CD14-positive monocyte (primary cell): ENCODE data around the gene DNAJC27. TPM values are rescaled to one million over a fixed set of nuclear protein-coding genes. Genes with fewer than 3 reads are reported as not detected.
"Not testable (repeated sequence)": the region's sequence is repeated elsewhere in the genome, so short reads cannot be mapped to it uniquely, and the experiment has no call there.

Experiments
- DNase-seq, 3 donors: peaks; one replicate each; pipeline ENCODE4 v3.0.0-alpha.2; 2011 to 2022
- H2AFZ ChIP-seq: 2 replicates; pipeline ENCODE4 v1.6.0; 2012; ENCODE audit warnings: mild to moderate bottlenecking, low read depth, low read length, inconsistent platforms; ENCODE audit not compliant: insufficient read depth, poor library complexity, severe bottlenecking
- H3K27ac ChIP-seq, 2 donors: 1 replicate in 1 of 2; 2 replicates in 1 of 2; pipeline ENCODE4 v1.5.1; 2012 to 2013; ENCODE audit warnings: low read length in 2 of 2, control low read depth in 1 of 2, inconsistent platforms in 1 of 2, low read depth in 1 of 2, mild to moderate bottlenecking in 1 of 2
- H3K27me3 ChIP-seq, 2 donors: one replicate each; pipeline versions ENCODE4 v1.6.0 to v1.6.1; 2011 to 2013; ENCODE audit warnings: low read length in 2 of 2; ENCODE audit not compliant: control insufficient read depth in 2 of 2, insufficient read depth in 2 of 2
- H3K36me3 ChIP-seq, 2 donors: replicated peaks in 1 of 2; 1 replicate in 1 of 2; 2 replicates in 1 of 2; pipeline versions ENCODE4 v1.5.1 to v1.6.1; 2012 to 2013; ENCODE audit warnings: low read length in 2 of 2, control low read depth in 1 of 2, inconsistent platforms in 1 of 2, mild to moderate bottlenecking in 1 of 2; ENCODE audit not compliant: insufficient read depth in 2 of 2, control insufficient read depth in 1 of 2
- H3K4me1 ChIP-seq, 2 donors: 1 replicate in 1 of 2; 2 replicates in 1 of 2; pipeline versions ENCODE4 v1.5.1 to v1.6.1; 2012 to 2013; ENCODE audit warnings: low read length in 2 of 2, control low read depth in 1 of 2, inconsistent platforms in 1 of 2, mild to moderate bottlenecking in 1 of 2, moderate library complexity in 1 of 2; ENCODE audit not compliant: insufficient read depth in 2 of 2, control insufficient read depth in 1 of 2
- H3K4me2 ChIP-seq: replicated peaks from 2 replicates; pipeline ENCODE3; 2012; ENCODE audit warnings: low read length, moderate library complexity, mild to moderate bottlenecking; ENCODE audit not compliant: poor library complexity, severe bottlenecking; ENCODE audit errors: extremely low read depth
- H3K4me3 ChIP-seq, 3 experiments: fragments of 200-600 bp in 1 of 3; sonication (generic) in 1 of 3; replicated peaks in 1 of 3; 1 replicate in 2 of 3; 2 replicates in 1 of 3; pipeline ENCODE4 v1.5.1; 2011 to 2013; ENCODE audit warnings: low read length in 3 of 3, mild to moderate bottlenecking in 3 of 3, control low read depth in 2 of 3, low read depth in 2 of 3, inconsistent platforms in 1 of 3, moderate library complexity in 1 of 3
- H3K79me2 ChIP-seq: 2 replicates; pipeline ENCODE4 v1.6.0; 2012; ENCODE audit warnings: mild to moderate bottlenecking, control low read depth, inconsistent platforms, low read length, moderate library complexity; ENCODE audit not compliant: insufficient read depth
- H3K9ac ChIP-seq: 2 replicates; pipeline ENCODE4 v1.6.0; 2017; ENCODE audit warnings: low read length, mild to moderate bottlenecking; ENCODE audit not compliant: insufficient read depth, poor library complexity, severe bottlenecking
- H3K9me3 ChIP-seq, 2 donors: replicated peaks in 1 of 2; 1 replicate in 1 of 2; 2 replicates in 1 of 2; pipeline versions ENCODE4 v1.5.1 to v1.6.1; 2012 to 2013; ENCODE audit warnings: low read length in 2 of 2, control low read depth in 1 of 2; ENCODE audit not compliant: control insufficient read depth in 1 of 2, insufficient read depth in 1 of 2
- H4K20me1 ChIP-seq: 2 replicates; pipeline ENCODE4 v1.6.0; 2012; ENCODE audit warnings: mild to moderate bottlenecking, low read length, control low read depth, moderate library complexity; ENCODE audit not compliant: insufficient read depth
- H3K27ac Mint-ChIP-seq, 7 donors: one replicate each; pipeline ENCODE4 v1.8.0; 2020; ENCODE audit warnings: mild to moderate bottlenecking in 7 of 7, mixed read lengths in 7 of 7, moderate library complexity in 6 of 7, inconsistent platforms in 2 of 7
- H3K27me3 Mint-ChIP-seq, 3 donors: one replicate each; pipeline ENCODE4 v1.8.0; 2021 to 2022; ENCODE audit warnings: low read depth in 3 of 3, mild to moderate bottlenecking in 3 of 3, mixed read lengths in 3 of 3, moderate library complexity in 3 of 3, inconsistent platforms in 1 of 3
- H3K36me3 Mint-ChIP-seq, 2 donors: one replicate each; pipeline ENCODE4 v1.8.0; 2020; ENCODE audit warnings: mixed read lengths in 2 of 2, inconsistent platforms in 1 of 2, mild to moderate bottlenecking in 1 of 2
- H3K4me1 Mint-ChIP-seq: one replicate; pipeline ENCODE4 v1.8.0; 2020; ENCODE audit warnings: mild to moderate bottlenecking, mixed read lengths
- H3K4me3 Mint-ChIP-seq, 2 donors: one replicate each; pipeline ENCODE4 v1.8.0; 2020; ENCODE audit warnings: mild to moderate bottlenecking in 2 of 2, mixed read lengths in 2 of 2, moderate library complexity in 1 of 2
- H3K9me3 Mint-ChIP-seq, 7 donors: one replicate each; pipeline ENCODE4 v1.8.0; 2020 to 2022; ENCODE audit warnings: mixed read lengths in 7 of 7, mild to moderate bottlenecking in 6 of 7, moderate library complexity in 6 of 7, inconsistent platforms in 2 of 7
- WGBS: methylation state at CpG from one replicate; pipeline ENCODE4 v1.1.5; 2013; ENCODE audit warnings: missing lambda C conversion rate; ENCODE audit not compliant: insufficient coverage; 5-methylcytosine and 5-hydroxymethylcytosine counted together
- intact Hi-C, 2 donors: fragments of 100-400 bp; cut with micrococcal nuclease; formaldehyde crosslinking; loops; one replicate each; pipeline versions ENCODE4 v1.15.0 to v1.15.1; 2023
- polyA plus RNA-seq, 3 donors: library from polyadenylated mRNA; depleted of rRNA in 1 of 3; unstranded in 2 of 3; stranded (reverse) in 1 of 3; fragments of 300-500 nt in 2 of 3; fragments of >200 nt in 1 of 3; fragmentation: Illumina TruSeq in 2 of 3; gene quantifications; 1 replicate in 2 of 3; 2 replicates in 1 of 3; pipeline ENCODE4 v1.2.3, GENCODE V29; 2012 to 2021
- TF ChIP-seq, protein P1 (sequence below): fragments of 200-600 bp; IDR thresholded peaks from one replicate; pipeline ENCODE4 v1.8.0; 2022; ENCODE audit warnings: antibody characterized with exemption, mild to moderate bottlenecking

DNAJC27 gene
- polyA plus RNA-seq, 3 donors = 0.86 to 2.8 (median 2.2) TPM

DNA sequence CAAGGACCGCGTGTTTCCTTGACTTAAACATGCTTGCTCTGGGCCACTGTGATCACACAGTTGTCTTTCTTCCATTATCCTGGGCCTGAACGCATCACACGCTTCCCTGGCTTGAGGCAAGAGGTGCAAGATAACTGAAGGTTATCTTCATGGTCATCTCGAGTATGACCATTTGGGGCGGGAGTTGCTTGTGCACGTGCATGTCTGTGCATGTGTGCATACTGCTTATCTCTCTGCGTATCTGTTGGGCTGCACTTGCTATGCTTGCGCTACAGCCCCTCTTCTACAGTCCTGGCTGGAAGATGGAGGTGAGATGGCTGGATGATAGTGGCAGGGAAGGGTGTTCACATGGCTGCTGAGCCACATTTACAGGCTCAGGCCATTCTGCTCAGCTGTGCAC, 42.9 kb upstream of the DNAJC27 start:
- no peak overlapping the region for H3K4me3 ChIP-seq
- Mint-ChIP-seq H3K27ac (no peak overlapping the region), H3K4me1 (peaks cover 7% of the 10 kb centered on the region), H3K27me3 (peaks cover 1 to 4% (median 2%) of the 10 kb centered on the region in 3 donors), H3K9me3 (no peaks in the 10 kb centered on the region), H3K36me3 (no peaks in the 10 kb centered on the region), H3K4me3 (no peak overlapping the region)
- H3K4me1 ChIP-seq = no peaks in the 10 kb centered on the region
- no peak overlapping the region for H3K4me2 ChIP-seq
- no peak overlapping the region for H3K27ac ChIP-seq
- no peaks in the 10 kb centered on the region for H3K79me2 ChIP-seq
- no peaks in the 10 kb centered on the region for H4K20me1 ChIP-seq
- WGBS = 97% methylated on average over 9 of the region's 9 CpGs
- TF ChIP-seq, protein P1, sequence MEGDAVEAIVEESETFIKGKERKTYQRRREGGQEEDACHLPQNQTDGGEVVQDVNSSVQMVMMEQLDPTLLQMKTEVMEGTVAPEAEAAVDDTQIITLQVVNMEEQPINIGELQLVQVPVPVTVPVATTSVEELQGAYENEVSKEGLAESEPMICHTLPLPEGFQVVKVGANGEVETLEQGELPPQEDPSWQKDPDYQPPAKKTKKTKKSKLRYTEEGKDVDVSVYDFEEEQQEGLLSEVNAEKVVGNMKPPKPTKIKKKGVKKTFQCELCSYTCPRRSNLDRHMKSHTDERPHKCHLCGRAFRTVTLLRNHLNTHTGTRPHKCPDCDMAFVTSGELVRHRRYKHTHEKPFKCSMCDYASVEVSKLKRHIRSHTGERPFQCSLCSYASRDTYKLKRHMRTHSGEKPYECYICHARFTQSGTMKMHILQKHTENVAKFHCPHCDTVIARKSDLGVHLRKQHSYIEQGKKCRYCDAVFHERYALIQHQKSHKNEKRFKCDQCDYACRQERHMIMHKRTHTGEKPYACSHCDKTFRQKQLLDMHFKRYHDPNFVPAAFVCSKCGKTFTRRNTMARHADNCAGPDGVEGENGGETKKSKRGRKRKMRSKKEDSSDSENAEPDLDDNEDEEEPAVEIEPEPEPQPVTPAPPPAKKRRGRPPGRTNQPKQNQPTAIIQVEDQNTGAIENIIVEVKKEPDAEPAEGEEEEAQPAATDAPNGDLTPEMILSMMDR = no peak
- intact Hi-C loops = no loop called here
- H2AFZ ChIP-seq = no peak overlapping the region
- H3K9me3 ChIP-seq = no peaks in the 10 kb centered on the region
- no peaks in the 10 kb centered on the region for H3K27me3 ChIP-seq
- H3K36me3 ChIP-seq = no peaks in the 10 kb centered on the region
- no peak overlapping the region for H3K9ac ChIP-seq
- DNase-seq = no peak

GRCh38 chr2:25011342-25011741, 39.6 kb upstream of the DNAJC27 start:
- WGBS = 100% methylated on average over 2 of the region's 2 CpGs
- Mint-ChIP-seq H3K4me3 (peak overlapping the region in 1 of 2 donors; percentile 11), H3K27ac (peak overlapping the region in 1 of 7 donors; percentile 73)
- H3K4me2 ChIP-seq, H2AFZ ChIP-seq, H3K9ac ChIP-seq, H3K36me3 Mint-ChIP-seq, H3K4me1 ChIP-seq, H3K36me3 ChIP-seq, H3K4me3 ChIP-seq, DNase-seq, H4K20me1 ChIP-seq, H3K27ac ChIP-seq, H3K79me2 ChIP-seq, H3K27me3 Mint-ChIP-seq, intact Hi-C loops, H3K27me3 ChIP-seq, H3K4me1 Mint-ChIP-seq, H3K9me3 ChIP-seq, H3K9me3 Mint-ChIP-seq: not testable (repeated sequence)
